Karpas-422 (cell line): ENCODE data around the gene TPP1. TPM values are rescaled to one million over a fixed set of nuclear protein-coding genes. Genes with fewer than 3 reads are reported as not detected.

Source experiments
- DNase-seq: peaks from one replicate; pipeline ENCODE4 v3.0.0-alpha.2; 2015
- H2AFZ ChIP-seq: fragments of 200-600 bp; sonication (generic); 2 replicates; pipeline ENCODE4 v1.6.1; 2014; ENCODE audit warnings: antibody characterized with exemption, low read length, mixed read lengths
- H3K27ac ChIP-seq: fragments of 200-600 bp; sonication (generic); 2 replicates; pipeline ENCODE4 v1.5.1; 2014; ENCODE audit warnings: mild to moderate bottlenecking, low read length, moderate library complexity
- H3K27me3 ChIP-seq: fragments of 200-600 bp; sonication (generic); 2 replicates; pipeline ENCODE4 v1.6.1; 2014; ENCODE audit warnings: low read length, mixed read lengths
- H3K36me3 ChIP-seq: fragments of 200-600 bp; sonication (generic); 2 replicates; pipeline ENCODE4 v1.6.1; 2014; ENCODE audit warnings: low read length, mixed read lengths; ENCODE audit not compliant: insufficient read depth
- H3K4me1 ChIP-seq: fragments of 200-600 bp; sonication (generic); 2 replicates; pipeline ENCODE4 v1.6.1; 2014; ENCODE audit warnings: mild to moderate bottlenecking, low read length, mixed read lengths
- H3K4me2 ChIP-seq: fragments of 200-600 bp; sonication (generic); 2 replicates; pipeline ENCODE4 v1.6.1; 2014; ENCODE audit warnings: low read length, low read depth, mild to moderate bottlenecking; ENCODE audit not compliant: poor library complexity, severe bottlenecking
- H3K4me3 ChIP-seq: fragments of 200-600 bp; sonication (generic); 2 replicates; pipeline ENCODE4 v1.5.1; 2014; ENCODE audit warnings: mild to moderate bottlenecking, antibody characterized with exemption, low read length, mixed read lengths
- H3K79me2 ChIP-seq: fragments of 200-600 bp; sonication (generic); 2 replicates; pipeline ENCODE4 v1.6.1; 2014; ENCODE audit warnings: mild to moderate bottlenecking, low read length, mixed read lengths
- H3K9ac ChIP-seq: fragments of 200-600 bp; sonication (generic); 2 replicates; pipeline ENCODE4 v1.6.0; 2014; ENCODE audit warnings: low read length
- H3K9me2 ChIP-seq: fragments of 200-600 bp; sonication (generic), shearing (Covaris generic); replicated peaks from 2 replicates; pipeline ENCODE4 v1.6.0; 2014; ENCODE audit warnings: mild to moderate bottlenecking, low read length, moderate library complexity; ENCODE audit not compliant: insufficient read depth
- H3K9me3 ChIP-seq: fragments of 300-700, 200-600 bp; sonication (generic); 2 replicates; pipeline ENCODE4 v1.6.1; 2014; ENCODE audit warnings: low read length, mixed read lengths
- H4K20me1 ChIP-seq: fragments of 200-600 bp; sonication (generic); 2 replicates; pipeline ENCODE4 v1.6.1; 2014; ENCODE audit warnings: mild to moderate bottlenecking, antibody characterized with exemption, low read length, low read depth; ENCODE audit not compliant: insufficient read depth
- total RNA-seq: library from RNA; depleted of rRNA; stranded (reverse); fragments of >200 nt; shearing (Covaris generic); gene quantifications from 2 replicates; pipeline ENCODE4 v1.2.3, GENCODE V29; 2014; ENCODE audit warnings: low replicate concordance

TPP1 gene
- total RNA-seq, 1 experiment from 2014 or later: 41.5 TPM

- 0 out of 2 replicates have a peak, but pooled peaks cover 3% of the 10 kb centered on the region for H3K79me2 ChIP-seq
- no peak overlapping the region for H3K27ac ChIP-seq
- H3K27me3 ChIP-seq: no peaks in the 10 kb centered on the region
- H3K9me2 ChIP-seq: no peaks in the 10 kb centered on the region
- H4K20me1 ChIP-seq: no peaks in the 10 kb centered on the region
- no peak overlapping the region for H3K4me2 ChIP-seq
- no peak for DNase-seq
- H3K4me3 ChIP-seq: no peak overlapping the region
- H3K36me3 ChIP-seq: no peaks in the 10 kb centered on the region
- H3K4me1 ChIP-seq: no peaks in the 10 kb centered on the region
- no peaks in the 10 kb centered on the region for H3K9me3 ChIP-seq
- no peak overlapping the region for H3K9ac ChIP-seq
- H2AFZ ChIP-seq: no peak overlapping the region
These were observed 47.0 kb downstream of the TPP1 start for GRCh38 chr11:6572215-6572614.

DNA sequence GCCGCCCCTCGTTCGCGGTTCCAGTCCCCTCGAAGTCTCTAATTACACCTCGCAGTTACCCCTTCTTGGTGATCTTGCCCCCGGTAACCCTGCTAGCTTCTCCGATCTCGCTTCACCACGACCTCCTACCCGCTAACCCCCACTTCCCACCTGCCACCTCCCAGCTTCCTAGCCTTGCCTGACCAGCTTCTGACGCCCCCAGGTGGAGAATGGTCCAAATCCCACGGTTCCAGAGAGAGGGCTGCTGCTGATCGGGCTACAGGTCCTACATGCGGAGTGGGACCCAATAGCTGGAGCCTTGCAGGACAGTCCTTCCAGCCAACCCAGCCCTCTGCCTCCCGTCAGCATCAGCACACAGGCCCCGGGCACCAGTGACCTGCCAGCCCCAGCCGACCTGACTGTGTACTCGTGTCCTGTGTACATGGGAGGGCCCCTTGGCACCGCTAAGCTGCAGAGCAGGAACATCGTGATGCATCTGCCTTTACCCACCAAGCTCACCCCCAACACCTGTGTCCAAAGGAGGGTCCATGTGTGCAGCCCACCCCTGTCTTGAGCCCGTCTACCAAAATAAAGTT, 47.7 kb downstream of the TPP1 start:
- Histone ChIP-seq H3K79me2 (0 out of 2 replicates have a peak, but pooled peaks cover 3% of the 10 kb centered on the region), H2AFZ (no peak overlapping the region), H3K4me2 (no peak overlapping the region), H3K9me3 (no peaks in the 10 kb centered on the region), H3K4me3 (no peak overlapping the region), H3K27me3 (no peaks in the 10 kb centered on the region), H3K36me3 (no peaks in the 10 kb centered on the region), H3K4me1 (no peaks in the 10 kb centered on the region), H3K9ac (no peak overlapping the region), H4K20me1 (no peaks in the 10 kb centered on the region), H3K27ac (no peak overlapping the region), H3K9me2 (no peaks in the 10 kb centered on the region)
- DNase-seq: no peak

DNA sequence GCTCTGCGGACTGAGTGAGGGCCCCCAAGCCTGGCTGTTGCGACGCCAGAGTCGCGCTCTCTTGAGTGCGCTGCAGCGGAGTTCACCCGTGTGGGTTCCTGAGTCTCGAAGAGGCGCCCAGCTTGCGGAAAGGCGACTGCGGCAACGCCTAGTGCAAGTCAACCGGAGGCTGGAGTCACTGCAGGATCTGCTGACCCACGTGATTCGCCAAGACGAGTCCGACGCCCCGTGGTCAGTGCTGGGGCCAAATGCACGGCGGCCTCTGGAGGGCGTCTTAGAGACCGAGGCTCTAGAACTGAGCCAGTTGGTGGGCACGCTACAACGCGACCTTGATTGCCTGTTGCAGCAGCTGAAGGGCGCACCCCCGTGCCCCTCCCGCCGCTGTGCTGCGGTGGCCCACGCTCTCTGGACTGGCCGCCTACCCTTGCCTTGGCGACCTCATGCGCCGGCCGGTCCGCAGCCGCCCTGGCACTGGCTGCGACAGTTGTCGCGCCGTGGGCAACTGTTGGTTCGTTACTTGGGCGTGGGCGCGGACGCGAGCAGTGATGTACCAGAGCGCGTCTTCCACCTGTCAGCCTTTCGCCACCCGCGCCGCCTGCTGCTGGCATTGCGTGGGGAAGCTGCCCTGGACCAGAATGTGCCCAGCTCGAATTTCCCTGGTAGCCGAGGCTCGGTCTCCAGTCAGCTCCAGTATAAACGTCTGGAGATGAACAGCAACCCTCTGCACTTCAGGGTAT, 48.4 kb downstream of the TPP1 start:
- Histone ChIP-seq H3K9ac (no peak overlapping the region), H3K36me3 (no peaks in the 10 kb centered on the region), H3K9me3 (no peaks in the 10 kb centered on the region), H3K9me2 (no peaks in the 10 kb centered on the region), H3K4me3 (no peak overlapping the region), H3K4me2 (no peak overlapping the region), H3K27me3 (no peaks in the 10 kb centered on the region), H3K79me2 (no peaks in the 10 kb centered on the region), H2AFZ (no peak overlapping the region), H3K27ac (no peak overlapping the region), H3K4me1 (no peaks in the 10 kb centered on the region), H4K20me1 (no peaks in the 10 kb centered on the region)
- DNase-seq: no peak

DNA sequence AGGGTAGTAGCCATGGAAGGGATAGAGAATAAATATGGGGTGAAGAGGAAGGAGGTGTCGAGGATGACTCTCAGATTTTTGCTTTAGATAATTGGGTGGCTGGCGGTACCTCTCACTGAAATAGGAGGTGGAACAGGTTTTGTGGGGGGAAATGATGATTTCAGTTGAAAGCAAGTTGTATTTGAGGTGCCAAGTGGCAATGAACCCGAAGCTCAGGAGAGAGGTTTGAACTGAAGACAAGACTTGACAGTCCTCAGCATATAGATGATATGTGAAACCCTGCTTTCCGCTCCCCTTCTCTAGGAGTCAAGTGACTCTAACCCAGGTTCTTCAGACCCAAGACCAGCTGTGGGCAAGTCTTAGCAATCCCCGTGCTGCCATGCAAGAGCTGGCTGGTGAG, 49.5 kb downstream of the TPP1 start:
- H2AFZ ChIP-seq: no peak overlapping the region
- H3K9me2 ChIP-seq: no peaks in the 10 kb centered on the region
- no peaks in the 10 kb centered on the region for H3K36me3 ChIP-seq
- no peak overlapping the region for H3K27ac ChIP-seq
- H3K9ac ChIP-seq: no peak overlapping the region
- no peak overlapping the region for H3K4me2 ChIP-seq
- no peak overlapping the region for H3K4me3 ChIP-seq
- H3K9me3 ChIP-seq: no peaks in the 10 kb centered on the region
- H3K79me2 ChIP-seq: no peaks in the 10 kb centered on the region
- no peaks in the 10 kb centered on the region for H3K4me1 ChIP-seq
- H3K27me3 ChIP-seq: no peaks in the 10 kb centered on the region
- H4K20me1 ChIP-seq: no peaks in the 10 kb centered on the region
- DNase-seq: no peak

DNA sequence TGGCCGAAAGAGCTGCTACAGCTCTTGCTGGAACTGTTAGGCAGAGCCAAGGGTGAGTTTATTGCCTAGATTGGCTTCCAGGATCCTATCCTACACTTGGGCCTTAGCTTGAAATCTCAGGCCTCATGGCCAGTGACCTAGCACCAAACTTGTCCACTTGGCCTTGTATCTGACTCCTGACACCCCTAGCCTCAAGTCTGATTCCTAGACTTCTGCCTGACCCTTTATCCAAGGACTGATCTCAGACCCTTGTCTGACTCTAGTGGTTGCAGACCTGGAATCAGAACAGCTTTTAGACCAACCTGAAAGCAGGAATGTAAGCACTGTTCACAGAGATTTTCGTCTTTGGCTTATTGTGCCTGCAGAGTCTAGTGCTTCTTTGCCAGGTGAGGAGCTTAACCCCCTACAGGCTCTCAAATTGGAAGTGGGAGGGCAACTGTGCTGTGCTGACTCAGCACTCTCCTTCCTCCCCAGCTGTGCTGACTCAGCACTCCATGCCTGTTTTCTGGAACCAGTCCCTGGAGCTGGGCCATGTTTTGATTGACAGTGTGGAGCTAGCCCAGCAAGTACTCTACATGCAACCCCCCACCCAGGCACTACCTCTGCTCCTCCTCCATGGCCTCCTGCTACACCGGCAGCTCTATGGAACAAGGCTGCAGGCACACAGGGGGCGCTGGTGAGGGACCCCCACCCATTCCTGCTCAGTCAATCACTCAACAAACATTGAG, 50.9 kb downstream of the TPP1 start:
- H2AFZ ChIP-seq: no peak overlapping the region
- no peak overlapping the region for H3K9ac ChIP-seq
- no peaks in the 10 kb centered on the region for H3K9me3 ChIP-seq
- H3K9me2 ChIP-seq: no peaks in the 10 kb centered on the region
- no peak overlapping the region for H3K4me3 ChIP-seq
- no peaks in the 10 kb centered on the region for H3K79me2 ChIP-seq
- DNase-seq: no peak
- H3K4me1 ChIP-seq: no peaks in the 10 kb centered on the region
- H4K20me1 ChIP-seq: no peaks in the 10 kb centered on the region
- H3K27ac ChIP-seq: no peak overlapping the region
- no peaks in the 10 kb centered on the region for H3K27me3 ChIP-seq
- no peaks in the 10 kb centered on the region for H3K36me3 ChIP-seq
- no peak overlapping the region for H3K4me2 ChIP-seq

- Histone ChIP-seq H3K9me3 (no peaks in the 10 kb centered on the region), H3K4me2 (no peak overlapping the region), H2AFZ (no peak overlapping the region), H3K27ac (no peak overlapping the region), H3K4me3 (no peak overlapping the region), H3K4me1 (no peaks in the 10 kb centered on the region), H3K27me3 (no peaks in the 10 kb centered on the region), H3K36me3 (no peaks in the 10 kb centered on the region), H3K79me2 (no peaks in the 10 kb centered on the region), H4K20me1 (no peaks in the 10 kb centered on the region), H3K9ac (no peak overlapping the region), H3K9me2 (no peaks in the 10 kb centered on the region)
- DNase-seq: no peak
These were observed 51.9 kb downstream of the TPP1 start for GRCh38 chr11:6567371-6567745.

DNA sequence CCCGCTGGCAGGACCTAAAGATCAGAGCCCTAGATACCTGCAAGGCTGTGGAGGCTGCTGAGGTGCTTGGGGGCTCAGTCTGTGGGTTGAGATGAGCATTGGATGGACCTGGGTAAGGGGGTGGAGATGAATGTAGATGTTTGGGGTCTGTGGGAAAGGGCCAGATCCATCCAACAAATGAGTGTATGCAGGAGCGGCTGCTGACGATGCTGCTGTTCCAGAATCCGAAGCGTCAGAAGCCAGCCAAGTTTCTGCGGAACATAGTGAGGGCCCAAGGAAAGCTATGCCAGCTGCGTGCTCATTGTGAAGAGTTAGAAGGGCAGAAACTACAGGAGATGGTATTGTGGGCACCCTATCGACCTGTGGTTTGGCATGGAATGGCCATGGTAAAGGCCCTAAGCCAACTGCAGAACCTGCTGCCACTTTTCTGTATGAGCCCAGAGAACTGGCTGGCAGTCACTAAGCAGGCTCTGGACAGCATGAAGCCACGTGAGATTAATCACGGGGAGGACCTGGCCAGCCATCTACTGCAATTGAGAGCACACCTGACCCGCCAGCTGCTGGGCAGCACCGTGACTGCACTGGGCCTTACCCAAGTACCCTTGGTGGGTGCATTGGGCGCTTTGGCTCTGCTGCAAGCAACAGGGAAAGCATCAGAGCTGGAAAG, 52.4 kb downstream of the TPP1 start:
- H3K9ac ChIP-seq: no peak overlapping the region
- no peak overlapping the region for H2AFZ ChIP-seq
- no peaks in the 10 kb centered on the region for H3K79me2 ChIP-seq
- H3K36me3 ChIP-seq: no peaks in the 10 kb centered on the region
- no peaks in the 10 kb centered on the region for H3K9me3 ChIP-seq
- no peak overlapping the region for H3K4me2 ChIP-seq
- H4K20me1 ChIP-seq: no peaks in the 10 kb centered on the region
- H3K4me3 ChIP-seq: no peak overlapping the region
- no peaks in the 10 kb centered on the region for H3K9me2 ChIP-seq
- H3K27ac ChIP-seq: no peak overlapping the region
- no peaks in the 10 kb centered on the region for H3K27me3 ChIP-seq
- no peak for DNase-seq
- H3K4me1 ChIP-seq: no peaks in the 10 kb centered on the region
